Stimulated activated CD4-positive, alpha-beta T cell treated with anti-CD3 and anti-CD28 coated beads, Interleukin-2, amount 100 ng/mL, for 24 hours (primary cell): ENCODE measurements around the gene SCG5.

ENCODE experiments used
- DNase-seq, 2 donors: peaks; one replicate each; pipeline ENCODE4 v3.0.0-alpha.2; 2020

SCG5 gene

DNA sequence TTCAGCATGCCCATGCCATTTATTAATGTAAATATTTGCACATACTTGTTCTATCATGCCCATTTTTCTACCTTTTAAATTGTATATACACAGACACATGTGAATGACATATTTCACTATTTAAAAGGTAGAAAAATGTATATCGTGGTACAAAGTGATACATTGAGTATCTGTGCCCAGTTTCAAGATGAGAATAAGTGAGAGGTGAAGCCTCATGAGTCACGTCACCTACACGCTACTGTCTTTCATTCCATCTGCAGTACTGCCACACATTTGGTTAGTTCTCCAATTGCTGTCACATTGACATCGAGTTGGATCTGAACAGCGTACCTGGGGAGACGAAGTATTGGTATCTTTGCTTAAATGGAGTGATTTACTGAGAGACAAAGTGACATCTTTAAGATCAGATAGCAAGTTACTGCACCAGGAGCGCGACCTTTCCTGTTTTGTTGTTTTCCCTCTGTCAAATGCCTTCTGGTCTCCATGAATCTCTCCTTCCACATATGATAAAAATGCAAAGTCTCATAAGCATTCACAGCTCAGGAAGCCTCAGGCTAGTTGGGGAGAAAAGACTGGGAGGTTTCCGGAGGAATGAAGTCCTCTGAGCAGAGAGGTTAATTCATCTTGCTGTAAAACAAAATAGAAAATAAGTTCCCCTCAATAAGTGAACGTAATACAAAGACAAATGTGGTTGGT is 88.3 kb downstream of the SCG5 start:
- no peak for DNase-seq

DNA sequence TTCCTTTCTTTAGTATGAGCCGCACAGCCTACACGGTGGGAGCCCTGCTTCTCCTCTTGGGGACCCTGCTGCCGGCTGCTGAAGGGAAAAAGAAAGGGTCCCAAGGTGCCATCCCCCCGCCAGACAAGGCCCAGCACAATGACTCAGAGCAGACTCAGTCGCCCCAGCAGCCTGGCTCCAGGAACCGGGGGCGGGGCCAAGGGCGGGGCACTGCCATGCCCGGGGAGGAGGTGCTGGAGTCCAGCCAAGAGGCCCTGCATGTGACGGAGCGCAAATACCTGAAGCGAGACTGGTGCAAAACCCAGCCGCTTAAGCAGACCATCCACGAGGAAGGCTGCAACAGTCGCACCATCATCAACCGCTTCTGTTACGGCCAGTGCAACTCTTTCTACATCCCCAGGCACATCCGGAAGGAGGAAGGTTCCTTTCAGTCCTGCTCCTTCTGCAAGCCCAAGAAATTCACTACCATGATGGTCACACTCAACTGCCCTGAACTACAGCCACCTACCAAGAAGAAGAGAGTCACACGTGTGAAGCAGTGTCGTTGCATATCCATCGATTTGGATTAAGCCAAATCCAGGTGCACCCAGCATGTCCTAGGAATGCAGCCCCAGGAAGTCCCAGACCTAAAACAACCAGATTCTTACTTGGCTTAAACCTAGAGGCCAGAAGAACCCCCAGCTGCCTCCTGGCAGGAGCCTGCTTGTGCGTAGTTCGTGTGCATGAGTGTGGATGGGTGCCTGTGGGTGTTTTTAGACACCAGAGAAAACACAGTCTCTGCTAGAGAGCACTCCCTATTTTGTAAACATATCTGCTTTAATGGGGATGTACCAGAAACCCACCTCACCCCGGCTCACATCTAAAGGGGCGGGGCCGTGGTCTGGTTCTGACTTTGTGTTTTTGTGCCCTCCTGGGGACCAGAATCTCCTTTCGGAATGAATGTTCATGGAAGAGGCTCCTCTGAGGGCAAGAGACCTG is 89.5 kb downstream of the SCG5 start:
- peak in 1 of 2 donors; percentile 30 for DNase-seq

DNA sequence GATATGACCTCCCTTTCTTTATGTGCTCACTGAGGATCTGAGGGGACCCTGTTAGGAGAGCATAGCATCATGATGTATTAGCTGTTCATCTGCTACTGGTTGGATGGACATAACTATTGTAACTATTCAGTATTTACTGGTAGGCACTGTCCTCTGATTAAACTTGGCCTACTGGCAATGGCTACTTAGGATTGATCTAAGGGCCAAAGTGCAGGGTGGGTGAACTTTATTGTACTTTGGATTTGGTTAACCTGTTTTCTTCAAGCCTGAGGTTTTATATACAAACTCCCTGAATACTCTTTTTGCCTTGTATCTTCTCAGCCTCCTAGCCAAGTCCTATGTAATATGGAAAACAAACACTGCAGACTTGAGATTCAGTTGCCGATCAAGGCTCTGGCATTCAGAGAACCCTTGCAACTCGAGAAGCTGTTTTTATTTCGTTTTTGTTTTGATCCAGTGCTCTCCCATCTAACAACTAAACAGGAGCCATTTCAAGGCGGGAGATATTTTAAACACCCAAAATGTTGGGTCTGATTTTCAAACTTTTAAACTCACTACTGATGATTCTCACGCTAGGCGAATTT is 91.2 kb downstream of the SCG5 start:
- no peak for DNase-seq

DNA sequence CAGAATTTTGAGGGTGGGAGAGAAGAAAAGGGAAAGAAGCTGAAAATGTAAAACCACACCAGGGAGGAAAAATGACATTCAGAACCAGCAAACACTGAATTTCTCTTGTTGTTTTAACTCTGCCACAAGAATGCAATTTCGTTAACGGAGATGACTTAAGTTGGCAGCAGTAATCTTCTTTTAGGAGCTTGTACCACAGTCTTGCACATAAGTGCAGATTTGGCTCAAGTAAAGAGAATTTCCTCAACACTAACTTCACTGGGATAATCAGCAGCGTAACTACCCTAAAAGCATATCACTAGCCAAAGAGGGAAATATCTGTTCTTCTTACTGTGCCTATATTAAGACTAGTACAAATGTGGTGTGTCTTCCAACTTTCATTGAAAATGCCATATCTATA is 91.8 kb downstream of the SCG5 start:
- DNase-seq = no peak

DNA sequence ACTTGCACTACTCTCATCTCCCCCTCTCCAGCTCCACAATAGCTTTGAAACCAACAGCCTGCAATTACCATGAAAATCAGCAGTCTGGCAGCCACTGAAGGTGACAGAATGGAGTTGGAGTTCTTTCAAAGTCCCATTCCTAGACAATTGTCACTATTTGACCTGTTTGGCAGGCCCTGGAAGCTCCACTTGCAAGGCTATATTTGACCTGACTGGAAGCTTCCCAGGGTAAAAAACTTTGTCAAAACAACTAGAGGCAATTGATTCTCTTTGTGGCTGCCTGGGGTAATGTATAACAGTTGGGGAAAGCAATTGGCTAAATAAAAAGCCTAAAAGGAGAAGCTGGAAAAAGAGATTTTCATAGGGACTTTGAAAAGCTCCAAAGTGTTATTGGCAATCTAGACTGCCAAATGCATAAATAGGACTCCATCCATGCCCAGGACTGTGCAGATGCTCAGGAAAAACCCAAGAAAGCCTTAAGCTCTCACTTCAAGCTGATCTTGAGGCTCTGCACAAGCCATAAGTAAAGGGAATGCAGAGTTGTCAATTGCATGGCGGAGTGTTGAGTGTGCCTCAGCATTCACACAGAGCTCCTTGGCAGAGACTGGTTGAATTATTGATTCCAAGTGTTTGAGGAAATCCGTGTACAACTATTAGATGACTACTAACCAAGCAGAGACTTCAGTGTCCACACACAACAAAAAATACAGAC is 94.6 kb downstream of the SCG5 start:
- DNase-seq = no peak

DNA sequence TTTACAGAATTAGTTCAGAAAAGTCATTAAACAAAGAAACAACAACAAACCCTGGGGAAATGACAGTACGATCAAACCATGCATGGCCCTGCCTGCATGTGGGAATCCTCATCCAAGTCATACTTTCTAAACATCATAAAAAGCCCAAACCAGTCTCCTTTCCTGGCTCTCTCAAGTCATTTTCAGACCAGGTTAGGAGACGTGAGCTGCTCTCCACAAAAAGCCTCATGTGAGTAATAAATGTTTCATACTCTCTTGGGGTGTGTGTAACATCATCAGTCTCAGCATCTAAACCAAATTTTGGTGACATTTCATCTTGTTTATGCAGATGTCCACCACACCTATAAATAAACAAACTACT is 95.2 kb downstream of the SCG5 start:
- no peak for DNase-seq

DNA sequence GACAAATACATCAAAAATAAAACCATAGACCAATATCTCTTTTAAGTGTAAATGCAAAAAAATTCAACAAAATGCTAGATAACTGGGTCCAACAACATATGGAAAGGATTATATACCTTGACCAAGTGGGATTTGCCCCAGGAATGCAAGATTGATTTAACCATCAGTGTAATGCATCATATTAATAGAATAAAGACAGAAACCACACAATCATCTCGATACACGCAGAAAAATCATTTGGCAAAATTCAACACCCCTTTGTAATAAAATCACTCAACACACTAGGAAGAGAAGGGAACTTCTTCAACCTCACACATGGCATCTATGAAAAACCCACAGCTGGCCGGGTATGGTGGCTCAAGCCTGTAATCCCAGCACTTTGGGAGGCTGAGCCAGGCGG is 95.8 kb downstream of the SCG5 start:
- DNase-seq = no peak

DNA sequence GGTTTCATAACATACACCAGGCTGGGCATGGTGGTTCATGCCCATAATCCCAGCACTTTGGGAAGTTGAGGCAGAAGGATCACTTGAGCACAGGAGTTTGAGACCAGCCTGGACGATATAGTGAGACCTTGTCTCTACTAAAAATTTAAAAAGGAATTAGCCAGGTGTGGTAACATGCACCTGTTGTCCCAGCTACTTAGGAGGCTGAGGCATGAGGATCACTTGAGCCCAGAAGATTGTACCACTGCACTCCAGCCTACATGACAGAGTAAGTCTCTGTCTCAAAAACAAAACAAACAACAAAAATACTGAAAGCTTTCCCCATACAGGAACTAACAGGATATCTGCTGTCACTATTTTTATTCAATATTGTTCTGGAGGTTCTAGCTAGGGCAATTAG is 97.2 kb downstream of the SCG5 start:
- DNase-seq = no peak

DNA sequence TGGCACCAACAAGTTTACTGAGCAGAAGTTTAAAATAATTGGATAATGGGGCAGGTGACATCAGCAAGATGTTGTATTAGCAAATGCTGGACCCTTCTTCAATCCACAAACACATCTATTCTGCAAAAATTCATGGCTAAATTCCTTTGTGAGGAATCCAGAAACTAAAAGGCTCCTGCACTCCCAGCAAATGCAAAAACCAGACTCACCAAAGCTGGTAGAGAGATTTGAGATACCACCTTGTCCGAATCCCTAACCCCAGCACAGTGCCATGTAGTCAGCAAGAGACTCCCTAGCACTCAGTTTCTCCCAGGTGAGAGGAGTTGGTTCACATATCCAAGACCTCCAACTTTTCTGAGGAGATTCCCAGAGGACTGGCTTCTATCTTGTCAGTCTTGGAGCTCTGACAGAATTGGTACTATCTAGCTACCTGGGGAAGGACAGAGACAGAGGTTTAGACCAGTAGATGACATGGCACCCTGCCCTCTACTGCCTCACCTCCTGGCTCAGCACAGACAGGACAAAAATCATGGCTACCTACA is 98.1 kb downstream of the SCG5 start:
- DNase-seq = no peak

DNA sequence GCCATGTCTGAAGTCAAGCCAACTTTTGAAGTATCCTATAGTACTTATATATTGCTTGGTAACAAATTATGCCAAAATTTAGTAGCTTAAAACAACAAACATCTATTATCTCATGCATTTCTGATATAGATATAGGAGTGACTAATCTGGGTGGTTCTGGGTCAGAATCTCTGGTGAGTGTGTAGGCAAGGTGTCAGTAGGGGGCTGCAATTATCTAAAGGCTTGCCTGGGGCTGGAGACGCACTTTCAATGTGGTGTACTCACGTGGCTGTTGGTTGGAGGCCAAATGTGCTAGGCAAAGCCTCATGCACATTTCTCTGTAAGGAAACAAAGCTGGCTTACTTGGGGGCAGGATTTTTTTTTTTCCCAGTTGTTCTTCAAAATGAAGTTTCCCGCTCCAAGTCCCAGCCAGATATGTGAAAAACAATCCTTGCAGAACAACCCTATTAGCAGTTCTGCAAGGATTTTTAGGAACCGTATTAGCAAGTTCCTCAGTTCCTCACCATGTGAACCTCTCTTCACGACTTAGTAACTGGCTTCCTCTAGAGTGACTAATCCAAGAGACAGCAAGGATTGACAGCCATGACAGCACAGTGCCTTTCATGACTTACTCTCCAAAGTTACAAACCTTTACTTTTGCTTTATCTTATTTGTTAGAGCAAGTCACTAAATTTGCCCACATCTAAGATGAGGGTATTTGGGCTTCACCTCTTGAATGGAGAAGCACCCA is 102.1 kb downstream of the SCG5 start:
- DNase-seq = no peak

DNA sequence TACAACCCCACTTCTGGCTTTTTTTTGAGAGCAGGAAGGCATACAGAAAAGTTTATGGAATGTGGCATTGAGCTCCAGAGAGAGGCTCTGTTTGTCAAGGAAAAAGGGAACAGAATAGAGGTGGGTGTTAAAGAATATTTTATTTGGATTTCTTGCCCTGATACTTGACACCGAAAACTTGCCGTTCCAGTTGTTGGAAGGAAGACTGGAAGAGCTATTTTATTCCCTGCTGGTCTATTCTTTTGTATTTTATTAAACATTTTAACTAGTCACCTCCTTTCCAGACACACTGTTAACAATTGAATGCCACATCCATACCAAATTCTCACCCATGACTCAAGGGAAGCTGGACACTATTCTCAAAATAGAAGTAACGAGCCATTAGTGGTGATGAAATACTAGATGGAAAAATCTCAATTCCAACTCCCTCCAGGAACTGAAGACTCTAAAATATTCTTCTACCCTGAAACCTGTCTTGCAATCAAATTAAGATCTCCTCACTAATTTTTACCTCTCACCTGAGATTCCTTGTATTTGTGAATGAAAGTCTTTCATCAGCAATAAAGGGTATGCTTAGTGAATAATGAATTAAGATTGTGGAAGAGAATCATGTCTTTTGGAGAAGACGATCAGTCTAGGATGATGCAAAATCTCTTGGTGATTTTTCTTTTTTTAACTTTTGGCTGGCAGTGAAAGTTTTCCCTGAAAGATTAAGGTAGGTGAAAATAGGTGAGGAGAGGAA is 104.8 kb downstream of the SCG5 start:
- DNase-seq = no peak
